Skeletal muscle tissue (tissue), 4 donors: ENCODE results near the gene SPRR1A. TPM values are rescaled to one million over a fixed set of nuclear protein-coding genes. Genes with fewer than 3 reads are reported as not detected.

Experiments used
- H3K27ac ChIP-seq: one replicate; pipeline ENCODE4 v1.7.0; 2013; ENCODE audit warnings: mild to moderate bottlenecking, low read depth, low read length, inconsistent platforms
- H3K27me3 ChIP-seq, 3 donors: one replicate each; pipeline ENCODE4 v1.7.0; 2013; ENCODE audit warnings: low read length in 3 of 3; ENCODE audit not compliant: control insufficient read depth in 3 of 3, insufficient read depth in 3 of 3
- H3K36me3 ChIP-seq, 3 donors: one replicate each; pipeline ENCODE4 v1.7.0; 2013; ENCODE audit warnings: low read length in 3 of 3; ENCODE audit not compliant: control insufficient read depth in 3 of 3, insufficient read depth in 3 of 3
- H3K4me1 ChIP-seq, 3 donors: one replicate each; pipeline ENCODE4 v1.7.0; 2013; ENCODE audit warnings: low read length in 3 of 3, mild to moderate bottlenecking in 3 of 3; ENCODE audit not compliant: control insufficient read depth in 3 of 3, insufficient read depth in 3 of 3
- H3K4me3 ChIP-seq, 3 donors: one replicate each; pipeline ENCODE4 v1.7.0; 2013; ENCODE audit warnings: low read length in 3 of 3
- H3K9ac ChIP-seq, 3 donors: one replicate each; pipeline ENCODE4 v1.7.0; 2013; ENCODE audit warnings: low read length in 3 of 3, mild to moderate bottlenecking in 3 of 3, moderate library complexity in 2 of 3, low read depth in 1 of 3
- H3K9me3 ChIP-seq, 3 donors: one replicate each; pipeline ENCODE4 v1.7.0; 2013; ENCODE audit warnings: low read length in 3 of 3; ENCODE audit not compliant: control insufficient read depth in 3 of 3
- total RNA-seq: library from RNA; depleted of rRNA; stranded (reverse); fragments of >200 nt; gene quantifications from one replicate; pipeline ENCODE4 v1.2.3, GENCODE V29; 2014
- donor health status: Osteomylitis.

Gene SPRR1A
- total RNA-seq, 1 donor from 2014 or later, result not detected

- H3K4me1 ChIP-seq, result no peaks in the 10 kb centered on the region
- peaks cover 0 to 4% (median 0%) of the 10 kb centered on the region in 3 donors for H3K27me3 ChIP-seq
- H3K27ac ChIP-seq, result no peak overlapping the region
- no peak overlapping the region for H3K9ac ChIP-seq
- H3K36me3 ChIP-seq, result no peaks in the 10 kb centered on the region
- peaks cover 0 to 3% (median 0%) of the 10 kb centered on the region in 3 donors for H3K9me3 ChIP-seq
- no peak overlapping the region for H3K4me3 ChIP-seq
Measured at GRCh38 chr1:152959273-152959672, 24.6 kb upstream of the SPRR1A start.

- Histone ChIP-seq H3K27ac (no peak overlapping the region), H3K4me3 (no peak overlapping the region), H3K27me3 (peaks cover 0 to 4% (median 3%) of the 10 kb centered on the region in 3 donors), H3K4me1 (no peaks in the 10 kb centered on the region), H3K9me3 (peaks cover 0 to 3% (median 0%) of the 10 kb centered on the region in 3 donors), H3K9ac (no peak overlapping the region), H3K36me3 (no peaks in the 10 kb centered on the region)
Measured at GRCh38 chr1:152959801-152960451, 24.0 kb upstream of the SPRR1A start.

- Histone ChIP-seq H3K4me1 (no peaks in the 10 kb centered on the region), H3K9me3 (peaks cover 0 to 3% (median 0%) of the 10 kb centered on the region in 3 donors), H3K9ac (no peak overlapping the region)
Measured at GRCh38 chr1:152960452-152961044, 23.3 kb upstream of the SPRR1A start.

GRCh38 chr1:152961226-152961891 lies 22.5 kb upstream of the SPRR1A start:
- H3K9me3 ChIP-seq, result peaks cover 0 to 3% (median 0%) of the 10 kb centered on the region in 3 donors
- H3K27ac ChIP-seq, result no peak overlapping the region
- no peak overlapping the region for H3K4me3 ChIP-seq
- peaks cover 0 to 4% (median 3%) of the 10 kb centered on the region in 3 donors for H3K27me3 ChIP-seq
- no peaks in the 10 kb centered on the region for H3K36me3 ChIP-seq
- H3K4me1 ChIP-seq, result no peaks in the 10 kb centered on the region
- H3K9ac ChIP-seq, result no peak overlapping the region

More at GRCh38 chr1:152960452-152961044, 23.3 kb upstream of the SPRR1A start:
- H3K27me3 ChIP-seq, result peaks cover 0 to 4% (median 3%) of the 10 kb centered on the region in 3 donors
- H3K36me3 ChIP-seq, result no peaks in the 10 kb centered on the region
- no peak overlapping the region for H3K4me3 ChIP-seq
- H3K27ac ChIP-seq, result no peak overlapping the region

- Histone ChIP-seq H3K27me3 (peaks cover 0 to 6% (median 4%) of the 10 kb centered on the region in 3 donors), H3K36me3 (no peaks in the 10 kb centered on the region), H3K9me3 (peaks cover 0 to 3% (median 0%) of the 10 kb centered on the region in 3 donors), H3K4me3 (no peak overlapping the region), H3K9ac (no peak overlapping the region), H3K4me1 (no peaks in the 10 kb centered on the region), H3K27ac (no peak overlapping the region)
Measured at GRCh38 chr1:152962876-152963415, 20.9 kb upstream of the SPRR1A start.

GRCh38 chr1:152964536-152964935 lies 19.3 kb upstream of the SPRR1A start:
- Histone ChIP-seq H3K4me1 (no peaks in the 10 kb centered on the region), H3K9me3 (peaks cover 0 to 3% (median 0%) of the 10 kb centered on the region in 3 donors), H3K27ac (no peak overlapping the region), H3K9ac (no peak overlapping the region), H3K27me3 (peaks cover 0 to 6% (median 4%) of the 10 kb centered on the region in 3 donors), H3K36me3 (no peaks in the 10 kb centered on the region), H3K4me3 (no peak overlapping the region)

GRCh38 chr1:152965853-152966252 lies 18.0 kb upstream of the SPRR1A start:
- Histone ChIP-seq H3K9me3 (peaks cover 0 to 3% (median 0%) of the 10 kb centered on the region in 3 donors), H3K4me3 (no peak overlapping the region), H3K9ac (no peak overlapping the region), H3K4me1 (no peaks in the 10 kb centered on the region), H3K36me3 (no peaks in the 10 kb centered on the region), H3K27ac (no peak overlapping the region), H3K27me3 (peaks cover 0 to 6% (median 0%) of the 10 kb centered on the region in 3 donors)

GRCh38 chr1:152967201-152967600 lies 16.7 kb upstream of the SPRR1A start:
- Histone ChIP-seq H3K36me3 (no peaks in the 10 kb centered on the region), H3K9me3 (no peaks in the 10 kb centered on the region), H3K27ac (no peak overlapping the region)

GRCh38 chr1:152968248-152968647 lies 15.6 kb upstream of the SPRR1A start:
- peaks cover 0 to 6% (median 0%) of the 10 kb centered on the region in 3 donors for H3K27me3 ChIP-seq
- no peak overlapping the region for H3K27ac ChIP-seq
- no peak overlapping the region for H3K4me3 ChIP-seq
- no peaks in the 10 kb centered on the region for H3K36me3 ChIP-seq
- no peaks in the 10 kb centered on the region for H3K4me1 ChIP-seq
- H3K9ac ChIP-seq, result no peak overlapping the region
- H3K9me3 ChIP-seq, result no peaks in the 10 kb centered on the region

More at GRCh38 chr1:152967201-152967600, 16.7 kb upstream of the SPRR1A start:
- no peak overlapping the region for H3K9ac ChIP-seq
- peaks cover 0 to 6% (median 0%) of the 10 kb centered on the region in 3 donors for H3K27me3 ChIP-seq
- H3K4me1 ChIP-seq, result no peaks in the 10 kb centered on the region
- H3K4me3 ChIP-seq, result no peak overlapping the region
